Stimulated activated CD4-positive, alpha-beta T cell treated with anti-CD3 and anti-CD28 coated beads, TNF-alpha, amount 100 ng/mL, for 1 hour (primary cell): ENCODE results near the gene ADGRG6.
"Not testable (repeated sequence)": the region's sequence is repeated elsewhere in the genome, so short reads cannot be mapped to it uniquely, and the experiment has no call there.

Experiments
- DNase-seq, 3 donors: peaks; one replicate each; pipeline ENCODE4 v3.0.0-alpha.2; 2020; ENCODE audit warnings: low read depth in 3 of 3, low spot score in 1 of 3

The ADGRG6 gene

GRCh38 chr6:142406131-142406530 lies 104.3 kb downstream of the ADGRG6 start:
- no peak for DNase-seq

- DNase-seq = no peak
These were observed 106.0 kb downstream of the ADGRG6 start for GRCh38 chr6:142407685-142408273.

GRCh38 chr6:142408409-142408808 lies 106.6 kb downstream of the ADGRG6 start:
- no peak for DNase-seq

- no peak for DNase-seq
These were observed 108.0 kb downstream of the ADGRG6 start for GRCh38 chr6:142409794-142410193.

- DNase-seq = no peak
These were observed 109.3 kb downstream of the ADGRG6 start for GRCh38 chr6:142411145-142411544.

GRCh38 chr6:142412241-142412640 lies 110.4 kb downstream of the ADGRG6 start:
- no peak for DNase-seq

- DNase-seq = no peak
These were observed 110.9 kb downstream of the ADGRG6 start for GRCh38 chr6:142412658-142413057.

- no peak for DNase-seq
These were observed 111.3 kb downstream of the ADGRG6 start for GRCh38 chr6:142413111-142413510.

- DNase-seq = no peak
These were observed 112.8 kb downstream of the ADGRG6 start for GRCh38 chr6:142414462-142415250.

- no peak for DNase-seq
These were observed 114.4 kb downstream of the ADGRG6 start for GRCh38 chr6:142416179-142416578.

GRCh38 chr6:142416686-142417085 lies 114.9 kb downstream of the ADGRG6 start:
- no peak for DNase-seq

- no peak for DNase-seq
These were observed 115.5 kb downstream of the ADGRG6 start for GRCh38 chr6:142417331-142417750.

- DNase-seq = no peak
These were observed 117.3 kb downstream of the ADGRG6 start for GRCh38 chr6:142419071-142419470.

- no peak for DNase-seq
These were observed 119.0 kb downstream of the ADGRG6 start for GRCh38 chr6:142420802-142421201.

GRCh38 chr6:142421285-142422117 lies 119.7 kb downstream of the ADGRG6 start:
- no peak for DNase-seq

- DNase-seq = not testable (repeated sequence)
These were observed 124.8 kb downstream of the ADGRG6 start for GRCh38 chr6:142426444-142427132.

- not testable (repeated sequence) for DNase-seq
These were observed 126.7 kb downstream of the ADGRG6 start for GRCh38 chr6:142428468-142428867.

- DNase-seq = no peak
These were observed 127.4 kb downstream of the ADGRG6 start for GRCh38 chr6:142429195-142429594.

- DNase-seq = no peak
These were observed 131.6 kb downstream of the ADGRG6 start for GRCh38 chr6:142433419-142433818.

GRCh38 chr6:142438898-142439297 lies 137.1 kb downstream of the ADGRG6 start:
- DNase-seq = no peak

GRCh38 chr6:142440600-142441293 lies 138.9 kb downstream of the ADGRG6 start:
- DNase-seq = no peak
